HepG2 (cell line): ENCODE measurements around the gene PLCB1. TPM values are rescaled to one million over a fixed set of nuclear protein-coding genes. Genes with fewer than 3 reads are reported as not detected.

ENCODE experiments used
- CBX1 ChIP-seq: IDR thresholded peaks from one replicate; pipeline ENCODE4 v1.6.1; 2016; ENCODE audit warnings: antibody characterized with exemption, low read depth
- FOXP1 ChIP-seq, 2 experiments: fragments of 450-650 bp in 1 of 2; IDR thresholded peaks; 2 replicates each; pipeline ENCODE4 v1.6.1; 2017 to 2018; ENCODE audit warnings: antibody characterized with exemption in 1 of 2
- HMG20A ChIP-seq: IDR thresholded peaks from 2 replicates; pipeline ENCODE4 v1.6.1; 2016; ENCODE audit warnings: borderline replicate concordance
- MED1 ChIP-seq: sonication (generic); formaldehyde crosslinking; IDR thresholded peaks from 2 replicates; pipeline ENCODE4 v1.4.0; 2020; ENCODE audit warnings: missing genetic modification reagents
- MYPOP ChIP-seq: sonication (generic); formaldehyde crosslinking; IDR thresholded peaks from 2 replicates; pipeline ENCODE4 v1.8.1; 2023; ENCODE audit warnings: mild to moderate bottlenecking, moderate library complexity, missing genetic modification reagents
- MZF1 ChIP-seq: sonication (generic); formaldehyde crosslinking; IDR thresholded peaks from 2 replicates; pipeline ENCODE4 v1.8.1; 2023; ENCODE audit warnings: mild to moderate bottlenecking, missing genetic modification reagents, borderline replicate concordance
- NR2F6 ChIP-seq, 2 experiments: IDR thresholded peaks; 2 replicates each; pipeline ENCODE4 v1.6.1; 2016; ENCODE audit warnings: antibody characterized with exemption in 1 of 2, mild to moderate bottlenecking in 1 of 2
- PAXIP1 ChIP-seq: sonication (generic); formaldehyde crosslinking; conservative IDR thresholded peaks from 2 replicates; pipeline ENCODE4 v1.4.0; 2020; ENCODE audit warnings: mild to moderate bottlenecking, missing genetic modification reagents, moderate library complexity
- PREB ChIP-seq: sonication (generic); formaldehyde crosslinking; IDR thresholded peaks from 2 replicates; pipeline ENCODE4 v1.4.0; 2020; ENCODE audit warnings: missing genetic modification reagents
- RELA ChIP-seq: sonication (generic); formaldehyde crosslinking; IDR thresholded peaks from 2 replicates; pipeline ENCODE4 v1.4.0; 2020; ENCODE audit warnings: missing genetic modification reagents
- RERE ChIP-seq: IDR thresholded peaks from 2 replicates; pipeline ENCODE4 v1.6.1; 2016; ENCODE audit warnings: low read depth, missing genetic modification reagents, missing compliant biosample characterization
- SRF ChIP-seq: IDR thresholded peaks from 2 replicates; pipeline ENCODE4 v1.6.1; 2011; ENCODE audit warnings: mild to moderate bottlenecking, low read depth, low read length, moderate library complexity
- ZBTB46 ChIP-seq: sonication (generic); formaldehyde crosslinking; IDR thresholded peaks from 2 replicates; pipeline ENCODE4 v1.4.0; 2020; ENCODE audit warnings: mild to moderate bottlenecking, missing genetic modification reagents, borderline replicate concordance
- ZNF629 ChIP-seq: sonication (generic); formaldehyde crosslinking; conservative IDR thresholded peaks from 2 replicates; pipeline ENCODE4 v1.5.0; 2020; ENCODE audit warnings: missing genetic modification reagents
- ZNF776 ChIP-seq: sonication (generic); formaldehyde crosslinking; IDR thresholded peaks from 2 replicates; pipeline ENCODE4 v1.4.0; 2020; ENCODE audit warnings: mild to moderate bottlenecking, missing genetic modification reagents
- polyA plus RNA-seq, 8 experiments: library from polyadenylated mRNA; depleted of rRNA in 3 of 8; stranded (reverse) in 7 of 8; unstranded in 1 of 8; fragments of >200 nt; fragmentation: Illumina TruSeq in 4 of 8; extraction: Trizol in 4 of 8; gene quantifications; 2 replicates each; pipeline versions ENCODE4 v1.2.1 to v1.2.3, GENCODE V29; 2011 to 2016; ENCODE audit warnings: low read depth in 4 of 8, missing spikeins in 1 of 8, mixed read lengths in 1 of 8; ENCODE audit not compliant: insufficient read depth in 1 of 8
- total RNA-seq, 5 experiments: library from RNA; depleted of rRNA; stranded (reverse); fragments of >200 nt; fragmentation: Illumina TruSeq; extraction: Trizol; gene quantifications; 2 replicates each; pipeline ENCODE4 v1.2.3, GENCODE V29; 2016; ENCODE audit warnings: low read depth in 1 of 5

PLCB1 gene
- total and polyA plus RNA-seq, 2 of the 13 experiments (the other 11 are each of a cell fraction or from before 2014, with no cell fraction given), result 42.4 to 55.9 TPM

GRCh38 chr20:8393381-8393780 lies 261.3 kb downstream of the PLCB1 start (continued):
- no peak for TF ChIP-seq ZNF629 (CRISPR knock-in tag)
- TF ChIP-seq RELA (CRISPR knock-in tag), result no peak
- no peak for TF ChIP-seq ZNF776 (CRISPR knock-in tag)
- no peak for TF ChIP-seq CBX1
- TF ChIP-seq MYPOP (CRISPR knock-in tag), result no peak
- TF ChIP-seq ZBTB46 (CRISPR knock-in tag), result no peak
- peak; percentile 46; the same call in 1 of the 2 replicates for TF ChIP-seq PAXIP1
- TF ChIP-seq HMG20A (CRISPR knock-in tag), result peak; percentile 63; the same call in 1 of the 2 replicates
- peak; percentile 42; the same call in 1 of the 2 replicates for TF ChIP-seq MED1 (CRISPR knock-in tag)
- no peak for TF ChIP-seq FOXP1 (IDR thresholded peaks at IDR 0.05)
- TF ChIP-seq FOXP1 (CRISPR knock-in tag; IDR thresholded peaks at IDR 0.05), result 0 out of 2 replicates have a peak, but pooled peaks have one; percentile 8
- no peak for TF ChIP-seq PREB (CRISPR knock-in tag)
- TF ChIP-seq SRF, result no peak
- TF ChIP-seq MZF1, result no peak
- no peak for TF ChIP-seq RERE (CRISPR knock-in tag)
- TF ChIP-seq NR2F6 (IDR thresholded peaks at IDR 0.05), result peak; percentile 18; the same call in 1 of the 2 replicates
- no peak for TF ChIP-seq NR2F6 (CRISPR knock-in tag; IDR thresholded peaks at IDR 0.05)
